ENCODE measurements around the gene FAM234B.

DNA sequence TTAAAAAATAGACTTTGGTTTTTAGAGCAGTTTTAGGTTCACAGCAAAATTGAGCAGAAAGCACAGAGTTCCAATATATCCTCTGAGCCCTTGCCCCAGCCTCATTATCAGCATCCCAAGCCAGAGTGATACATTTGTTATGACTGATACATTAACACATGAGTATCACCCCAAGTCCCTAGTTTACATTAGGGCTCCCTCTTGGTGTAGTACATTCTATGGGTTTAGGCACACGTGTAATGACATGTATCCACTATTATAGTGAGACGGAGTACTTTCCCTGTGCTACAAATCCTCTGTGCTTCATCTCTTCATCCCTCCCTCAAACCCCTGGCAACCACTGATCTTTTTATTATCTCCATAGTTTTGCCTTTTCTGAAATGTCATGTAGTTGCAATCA is 81.8 kb downstream of the FAM234B start:
- TF ChIP-seq CTCF (IDR thresholded peaks at IDR 0.05; ENCODE audit: insufficient read depth, low read length, poor library complexity, severe bottlenecking) (no peak), EZH2phosphoT487 (conservative IDR thresholded peaks at IDR 0.05; ENCODE audit: low read length) (no peak)

All from SU-DHL-6 (cell line).